Measurements from ENCODE around the gene SYTL4.

DNA sequence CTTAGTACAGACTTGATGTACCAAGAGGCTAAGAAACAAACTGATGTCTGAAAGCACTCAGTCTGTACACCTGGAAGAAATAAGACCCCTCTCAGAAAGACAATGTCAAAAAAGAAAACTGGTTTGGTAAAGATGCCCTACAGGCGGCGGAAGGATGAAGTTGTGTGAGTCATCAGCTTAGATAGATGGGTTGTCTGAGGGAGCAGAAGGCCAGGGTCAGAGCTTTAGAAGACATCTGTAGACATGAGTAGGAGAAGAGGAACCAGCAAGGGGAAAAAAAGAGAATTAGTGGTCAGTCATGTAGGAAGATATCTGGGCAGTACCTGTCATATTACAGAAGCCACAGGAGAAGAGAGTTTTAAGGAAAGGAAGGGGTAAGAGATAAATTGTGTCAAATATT lies 79.7 kb downstream of the SYTL4 start:
- TF ChIP-seq CTCF (IDR thresholded peaks at IDR 0.05), result no peak
- no peak for TF ChIP-seq POLR2AphosphoS5 (IDR thresholded peaks at IDR 0.05)

All from upper lobe of left lung (tissue), 4 donors.